GM19468 (cell line): ENCODE measurements around the gene PSMF1.
"Not testable (repeated sequence)": the region's sequence is repeated elsewhere in the genome, so short reads cannot be mapped to it uniquely, and the experiment has no call there.

Experiments
- ATAC-seq: cut with Tn5 transposase; IDR thresholded peaks from one replicate; pipeline ENCODE4 v1.9.1; 2021; ENCODE audit warnings: mild to moderate bottlenecking, moderate library complexity, moderate number of reproducible peaks; ENCODE audit not compliant: unreplicated experiment; ENCODE audit errors: extremely low read depth

The PSMF1 gene

DNA sequence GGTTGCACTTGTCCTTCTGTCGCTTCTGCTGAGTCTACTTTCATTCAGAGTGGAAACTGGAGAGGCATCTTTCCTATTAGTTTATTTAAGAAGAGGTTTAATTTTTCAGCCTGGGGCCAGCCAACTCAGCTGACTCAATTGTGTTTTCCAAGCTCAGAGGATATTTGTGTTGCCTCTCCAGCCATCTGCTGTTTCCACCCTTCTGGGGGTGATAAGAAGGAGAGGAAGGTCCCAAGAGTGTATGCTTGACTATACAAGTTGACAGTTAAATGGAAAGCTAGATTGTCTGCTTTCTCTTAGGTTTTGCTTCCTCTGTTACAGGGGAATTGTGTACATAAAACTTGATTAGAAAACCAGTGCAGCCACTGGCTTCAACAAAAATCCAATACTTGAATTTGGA, 3.0 kb downstream of the PSMF1 start:
- ATAC-seq = no peak

DNA sequence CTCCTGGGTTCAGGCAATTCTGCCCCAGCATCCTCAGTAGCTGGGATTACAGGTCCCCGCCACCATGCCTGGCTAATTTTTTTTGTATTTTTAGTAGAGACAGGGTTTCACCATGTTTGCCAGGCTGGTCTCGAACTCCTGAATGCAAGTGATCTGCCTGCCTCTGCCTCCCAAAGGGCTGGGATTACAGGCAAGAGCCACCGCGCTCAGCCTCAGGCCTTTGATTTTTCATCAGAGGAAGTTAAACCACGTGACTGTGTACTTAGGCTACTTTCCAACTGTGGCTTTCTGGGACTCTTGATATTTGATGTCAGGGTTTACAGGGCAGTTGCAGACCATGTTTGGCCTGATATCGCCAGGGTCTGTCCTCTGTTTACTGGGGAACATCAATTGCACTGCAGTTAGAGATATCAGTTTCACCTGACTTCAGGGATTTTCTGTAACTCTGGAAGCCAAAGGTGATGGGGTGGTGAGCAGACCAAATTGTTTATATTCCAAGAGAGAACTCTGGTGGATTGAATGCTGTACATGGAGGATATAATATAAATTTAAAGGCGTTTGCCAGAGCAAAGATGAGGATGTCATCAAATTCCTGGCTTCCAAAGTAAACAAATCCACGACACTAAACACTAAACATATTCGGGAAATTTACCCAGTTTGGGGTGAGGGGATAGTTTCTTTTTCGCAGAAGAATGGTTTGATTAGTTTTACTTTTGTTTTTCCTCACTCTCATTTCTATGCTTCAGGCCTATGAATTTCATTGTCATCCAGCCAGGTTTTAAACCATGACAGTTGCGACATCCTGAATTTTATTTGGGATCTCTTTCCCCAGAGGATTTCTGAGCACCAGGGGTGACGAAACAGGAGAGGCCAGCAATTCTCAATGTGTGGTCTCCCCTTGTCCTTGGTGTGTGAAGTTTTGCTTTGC, 4.2 kb downstream of the PSMF1 start:
- no peak for ATAC-seq

DNA sequence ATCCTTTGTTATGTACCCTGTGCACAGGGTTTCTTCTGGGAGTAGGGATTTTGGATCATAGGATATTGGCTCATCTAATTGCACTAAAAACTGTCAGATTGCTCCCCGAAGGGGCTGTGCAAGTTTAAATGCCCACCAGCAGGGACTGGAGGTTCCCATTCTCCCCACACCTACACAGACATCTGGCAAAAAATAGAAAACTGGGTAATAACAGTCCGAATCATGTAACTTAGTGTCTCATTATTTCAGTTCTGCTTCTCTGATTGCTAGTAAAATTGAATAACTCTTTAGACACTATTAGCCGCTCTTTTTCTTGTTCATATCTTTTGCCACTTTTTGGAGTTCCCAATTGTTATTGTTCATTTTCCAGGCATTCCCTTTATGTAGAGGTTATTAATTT, 5.3 kb downstream of the PSMF1 start:
- ATAC-seq = no peak

DNA sequence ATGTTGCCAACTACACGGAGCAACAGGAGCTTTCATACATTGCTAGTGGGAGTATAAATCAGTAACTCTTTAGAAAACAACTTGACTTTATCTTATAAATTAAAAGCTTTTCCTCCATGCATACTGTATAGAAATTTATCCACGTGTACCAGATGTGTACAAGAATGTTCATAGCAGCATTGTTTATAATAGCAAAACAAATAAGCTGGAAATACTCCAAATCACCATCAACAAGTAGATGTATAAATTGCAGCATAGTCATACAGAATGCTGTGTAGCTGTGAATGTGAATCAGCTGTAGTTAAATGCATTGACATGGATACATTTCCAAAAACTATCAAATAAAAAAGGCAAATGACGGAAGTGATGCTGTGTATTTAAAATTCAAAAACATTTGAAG, 6.0 kb downstream of the PSMF1 start:
- ATAC-seq = no peak

DNA sequence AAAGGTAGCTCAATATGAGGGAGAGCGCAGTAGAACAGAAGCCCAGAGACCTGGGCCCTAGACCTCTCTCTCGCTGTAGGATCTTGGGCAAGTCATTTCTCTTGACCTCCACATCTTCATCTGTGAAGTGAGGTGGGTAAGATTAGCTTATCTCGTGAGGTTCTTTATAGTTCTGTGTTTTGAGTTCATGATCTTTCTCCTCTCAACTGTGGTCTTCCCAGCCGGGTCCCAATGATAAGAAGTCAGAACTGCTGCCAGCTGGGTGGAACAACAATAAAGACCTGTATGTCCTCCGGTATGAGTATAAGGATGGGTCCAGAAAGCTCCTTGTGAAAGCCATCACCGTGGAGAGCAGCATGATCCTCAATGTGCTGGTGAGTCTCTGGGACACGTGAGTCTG, 6.9 kb downstream of the PSMF1 start:
- no peak for ATAC-seq

DNA sequence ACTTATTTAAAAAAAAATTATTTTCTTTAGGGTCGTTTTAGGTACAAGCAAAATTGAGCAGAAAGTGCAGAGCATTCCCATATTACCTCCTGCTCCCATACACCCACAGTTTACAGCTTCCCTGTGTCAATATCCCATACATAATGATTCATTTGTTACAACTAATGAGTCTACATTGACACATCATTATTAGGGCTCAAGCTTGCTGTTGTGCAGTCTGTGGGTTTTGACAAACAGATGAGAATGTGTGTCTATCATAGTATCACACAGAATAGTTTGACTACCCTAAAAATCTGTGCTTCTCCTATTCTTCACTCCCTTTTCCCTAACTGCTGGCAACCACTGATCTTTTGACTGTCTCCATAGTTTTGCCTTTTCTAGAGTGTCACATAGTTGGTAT, 9.4 kb downstream of the PSMF1 start:
- no peak for ATAC-seq

DNA sequence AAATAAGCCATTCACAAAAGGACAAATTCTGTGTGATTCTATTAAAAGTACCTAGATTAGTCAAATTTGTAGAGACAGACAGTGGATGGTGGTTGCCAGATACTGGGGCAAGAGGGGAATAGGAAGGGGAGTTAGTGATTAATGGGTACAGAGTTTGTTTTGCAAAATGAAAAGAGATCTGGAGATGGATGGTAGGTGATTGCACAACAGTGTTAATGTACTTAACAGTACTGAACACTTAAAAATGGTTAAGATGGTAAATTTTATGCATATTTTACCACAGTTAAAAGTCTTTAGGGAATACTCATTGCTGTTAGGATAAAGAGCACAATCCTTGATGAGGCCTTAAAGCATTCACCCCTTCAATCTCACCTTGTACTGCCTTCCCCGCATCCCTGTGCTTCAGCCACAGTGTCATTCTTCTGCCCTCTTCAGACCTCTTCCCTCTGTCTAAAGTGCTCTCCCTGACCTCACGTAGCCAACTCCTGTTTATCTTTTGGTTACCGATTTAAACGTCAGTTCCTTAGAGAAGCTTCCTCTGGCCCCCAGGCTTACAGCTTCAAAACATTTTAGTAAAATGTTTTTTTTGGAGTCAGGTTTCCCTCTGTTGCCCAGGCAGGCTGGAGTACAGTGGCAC, 11.8 kb downstream of the PSMF1 start:
- ATAC-seq = no peak

DNA sequence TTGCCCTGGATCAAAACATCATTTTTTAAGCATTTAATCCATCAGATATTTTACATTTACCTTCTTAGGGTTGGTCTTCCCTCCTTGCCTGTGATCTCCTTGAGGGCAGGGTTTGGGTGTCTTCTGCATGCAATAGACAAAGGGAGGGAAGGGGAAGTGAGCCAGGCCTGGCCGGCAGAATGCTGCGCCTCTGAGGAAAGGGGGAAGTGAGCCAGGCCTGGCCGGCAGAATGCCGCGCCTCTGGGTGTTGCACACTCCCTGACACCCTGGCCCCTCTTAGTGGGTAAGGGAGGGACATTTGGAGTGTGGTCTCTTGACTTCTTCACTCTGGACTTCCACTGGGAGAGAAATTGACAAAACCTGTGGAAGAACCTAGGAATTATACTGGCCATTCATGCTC, 12.4 kb downstream of the PSMF1 start:
- ATAC-seq = no peak

DNA sequence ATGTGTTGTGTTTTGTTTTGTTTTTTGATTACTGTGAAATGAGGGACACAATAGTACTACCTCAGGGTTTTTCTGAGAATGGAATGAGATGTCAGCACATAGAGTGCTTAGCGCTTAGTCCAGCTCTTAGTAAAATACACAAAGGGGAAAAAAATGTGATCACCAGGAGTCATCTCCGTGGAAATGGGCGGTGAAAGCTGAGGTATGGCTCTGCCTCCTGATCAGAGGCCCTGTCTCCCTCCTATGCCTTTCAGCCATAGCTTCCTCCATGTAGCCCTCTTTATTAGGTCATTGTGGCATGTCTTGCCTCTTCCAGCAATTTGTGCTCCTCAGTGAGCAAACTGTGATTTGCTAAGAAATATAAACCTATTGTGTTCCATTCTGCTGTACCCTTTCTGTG, 13.0 kb downstream of the PSMF1 start:
- no peak for ATAC-seq

DNA sequence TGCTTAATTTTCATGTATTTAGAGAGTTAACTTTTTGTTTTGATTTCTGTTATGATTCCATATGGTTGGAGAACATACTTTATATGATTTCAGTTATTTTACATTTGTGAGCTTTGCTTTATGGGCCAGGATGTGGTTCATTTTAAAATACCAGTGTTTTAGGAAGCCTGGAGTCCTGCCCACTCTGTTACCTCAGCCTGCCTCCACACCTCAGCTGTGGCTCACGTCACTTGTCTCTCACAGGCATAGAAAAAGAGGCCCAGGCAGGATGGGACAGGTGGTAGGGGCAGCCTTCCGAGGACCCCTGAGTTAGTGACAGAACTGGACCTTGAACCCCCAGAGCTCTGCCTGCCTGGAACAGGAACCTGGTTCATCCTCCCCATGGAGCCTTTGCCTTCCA, 16.0 kb downstream of the PSMF1 start:
- ATAC-seq = no peak

DNA sequence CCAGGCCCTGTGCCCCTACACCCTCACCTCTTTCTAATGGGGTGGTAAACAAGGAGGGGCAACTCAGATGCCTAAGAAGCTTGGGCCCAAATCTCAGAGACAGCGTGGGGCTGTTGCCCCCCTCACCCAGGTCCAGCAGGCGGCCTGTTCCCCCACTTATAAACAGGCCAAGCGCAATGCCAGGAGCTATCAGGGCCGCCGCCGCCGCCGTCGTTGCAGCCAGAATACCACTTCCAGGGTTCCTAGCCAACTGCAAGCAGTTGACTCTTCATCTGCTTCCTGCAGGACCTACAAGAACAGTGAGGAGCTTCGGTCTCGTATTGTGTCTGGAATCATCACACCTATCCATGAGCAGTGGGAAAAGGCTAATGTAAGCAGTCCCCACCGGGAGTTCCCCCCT, 16.4 kb downstream of the PSMF1 start:
- ATAC-seq = no peak

DNA sequence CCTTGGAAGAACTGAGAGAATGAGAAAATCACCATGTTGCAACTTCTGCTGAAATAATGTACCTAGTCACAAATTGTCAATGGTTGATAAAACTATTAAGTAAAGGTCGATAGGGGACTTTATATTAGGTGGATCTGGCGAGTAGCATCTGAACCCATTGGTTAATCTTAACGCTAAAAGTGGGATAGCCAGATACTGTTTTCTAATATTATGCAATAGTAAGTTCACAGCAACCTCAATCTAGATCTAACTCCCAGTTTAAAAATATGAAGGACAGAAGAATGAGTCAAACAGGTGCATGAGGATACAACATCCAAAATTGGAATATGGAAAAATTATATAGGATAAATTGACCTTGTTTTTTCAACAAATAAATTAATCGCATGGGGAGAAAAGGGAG, 18.8 kb downstream of the PSMF1 start:
- no peak for ATAC-seq

DNA sequence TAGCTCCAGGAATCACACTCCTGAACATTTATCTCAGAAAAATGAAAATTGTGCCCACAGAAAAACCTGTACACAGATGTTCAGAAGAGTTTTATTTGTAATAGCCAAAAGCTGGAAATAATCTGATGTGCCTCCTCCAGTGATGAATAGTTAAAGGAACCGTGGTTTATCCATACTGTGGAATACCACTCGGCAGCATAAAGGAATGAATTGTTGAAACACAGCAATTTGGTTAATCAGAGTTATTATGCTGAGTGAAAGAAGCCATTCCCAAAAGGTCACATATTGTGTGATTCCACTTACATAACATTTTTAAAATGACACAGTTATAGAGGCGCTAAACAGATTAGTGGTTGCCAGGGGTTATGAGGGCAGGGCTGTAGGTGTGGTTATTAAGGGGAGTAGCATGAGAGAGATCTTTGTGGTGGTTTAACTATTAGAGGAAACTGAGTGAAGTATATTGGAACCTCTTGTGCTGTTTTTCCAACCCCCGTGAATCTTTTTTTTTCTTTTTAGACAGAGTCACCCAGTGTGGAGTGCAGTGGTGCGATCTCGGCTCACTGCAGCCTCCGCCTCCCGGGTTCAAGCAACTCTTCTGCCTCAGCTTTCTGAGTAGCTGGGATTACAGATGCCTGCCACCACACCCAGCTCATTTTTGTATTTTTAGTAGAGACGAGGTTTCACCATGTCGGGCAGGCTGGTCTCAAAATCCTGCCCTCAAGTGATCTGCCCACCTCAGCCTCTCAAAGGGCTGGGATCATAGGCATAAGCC, 26.2 kb downstream of the PSMF1 start:
- ATAC-seq = no peak

DNA sequence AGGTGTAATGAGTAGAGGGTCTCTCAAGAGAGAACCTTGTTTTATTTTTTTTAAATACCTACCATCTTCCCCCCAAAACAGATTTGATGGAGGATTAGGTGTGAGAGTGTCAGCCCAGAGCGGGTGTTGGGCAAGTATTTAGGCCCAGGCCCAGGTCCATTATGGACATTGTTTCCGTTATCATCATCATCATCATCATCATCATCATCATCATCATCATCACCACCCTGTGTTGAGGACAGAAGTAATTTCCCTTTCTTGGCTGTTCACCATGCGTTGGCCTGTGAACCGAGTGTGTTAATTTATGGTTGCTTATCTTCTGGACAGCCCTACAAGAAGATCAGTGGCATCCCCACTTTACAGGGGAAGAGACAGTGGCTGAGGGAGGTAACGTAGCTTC, 28.6 kb downstream of the PSMF1 start:
- ATAC-seq = no peak

DNA sequence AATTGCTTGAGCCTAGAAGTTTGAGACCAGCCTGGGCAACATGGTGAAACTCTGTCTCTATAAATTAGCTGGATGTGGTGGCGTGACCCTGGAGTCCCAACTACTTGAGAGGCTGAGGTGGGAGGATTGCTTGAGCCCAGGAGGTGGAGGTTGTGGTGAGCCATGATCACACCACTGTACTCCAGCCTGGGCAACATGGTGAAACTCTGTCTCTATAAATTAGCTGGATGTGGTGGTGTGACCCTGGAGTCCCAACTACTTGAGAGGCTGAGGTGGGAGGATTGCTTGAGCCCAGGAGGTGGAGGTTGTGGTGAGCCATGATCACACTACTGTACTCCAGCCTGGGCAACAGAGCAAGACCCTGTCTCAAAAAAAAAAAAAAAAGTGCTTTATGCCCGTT, 31.4 kb downstream of the PSMF1 start:
- not testable (repeated sequence) for ATAC-seq

DNA sequence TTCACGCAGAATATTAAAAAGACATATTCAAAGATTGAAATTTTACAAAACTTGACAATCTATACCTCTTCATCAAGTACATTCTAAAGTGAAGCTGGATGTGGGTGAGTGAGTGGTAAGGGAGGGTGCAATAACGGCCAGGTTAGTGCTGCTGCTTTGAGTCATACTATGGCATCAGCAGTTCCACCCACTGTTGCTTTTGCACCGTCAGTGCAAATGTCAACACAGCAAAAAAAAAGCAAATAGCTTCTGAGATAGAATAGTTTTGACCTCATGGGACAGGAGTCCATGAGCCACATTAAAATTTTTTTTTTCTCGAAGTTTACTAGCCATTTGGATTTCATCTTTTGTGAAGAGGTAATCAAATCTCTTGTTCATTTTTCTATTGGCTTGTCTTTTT, 31.8 kb downstream of the PSMF1 start:
- no peak for ATAC-seq

DNA sequence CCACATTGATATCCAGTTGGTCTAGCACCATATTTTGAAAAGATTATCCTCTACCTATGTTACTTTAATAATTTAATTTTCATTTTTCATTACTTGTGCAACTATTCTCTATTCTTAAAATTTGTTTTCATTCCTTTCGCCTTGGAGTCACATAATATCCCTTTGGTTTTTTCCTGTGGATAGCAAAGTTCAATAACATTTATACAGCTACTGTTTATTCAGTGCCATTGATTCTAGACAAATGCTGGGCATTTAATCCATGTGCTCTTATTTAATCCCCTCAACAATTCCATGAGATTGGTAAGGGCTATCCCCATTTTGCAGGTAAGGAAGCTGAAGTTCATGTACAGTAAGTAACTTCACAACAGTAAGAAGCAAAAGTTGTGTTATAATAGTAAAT, 32.6 kb downstream of the PSMF1 start:
- no peak for ATAC-seq

DNA sequence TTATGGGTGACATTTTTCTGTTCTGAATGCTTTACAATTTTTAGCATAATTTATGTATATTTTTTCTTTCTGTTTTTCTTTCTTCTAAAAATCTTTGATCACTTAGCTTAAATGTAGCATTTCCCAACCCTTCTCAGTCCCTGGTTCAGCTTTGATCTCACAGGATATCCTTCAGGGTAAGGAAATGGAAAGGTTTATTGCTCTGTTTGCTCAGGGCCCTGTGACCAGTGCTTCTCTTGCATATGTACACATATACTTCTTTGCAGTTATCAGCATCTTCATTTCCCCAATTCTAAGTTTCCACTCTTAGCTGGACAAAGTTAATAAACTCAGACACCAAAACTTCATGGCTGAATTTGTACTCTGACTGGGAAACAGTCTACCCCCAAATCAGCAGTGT, 35.8 kb downstream of the PSMF1 start:
- ATAC-seq = no peak

DNA sequence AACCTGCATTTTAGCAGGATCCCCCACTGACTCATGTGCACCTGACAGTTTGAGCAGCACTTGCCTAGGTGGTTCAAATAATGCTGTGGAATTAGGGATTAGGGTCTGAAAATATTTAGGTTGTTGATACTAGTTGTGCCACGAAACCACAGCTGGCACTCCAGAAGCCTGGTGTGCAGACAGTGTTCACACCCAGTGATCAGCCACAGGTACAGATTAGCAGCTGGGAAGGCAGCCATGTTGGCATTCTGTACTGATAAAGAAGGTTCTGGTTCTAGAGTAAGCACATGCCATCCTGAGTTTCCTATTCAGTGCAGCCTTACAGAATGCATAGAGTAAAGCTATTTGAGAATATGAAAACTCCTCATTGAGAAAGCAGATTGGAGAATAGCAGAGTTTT, 36.3 kb downstream of the PSMF1 start:
- ATAC-seq = no peak

DNA sequence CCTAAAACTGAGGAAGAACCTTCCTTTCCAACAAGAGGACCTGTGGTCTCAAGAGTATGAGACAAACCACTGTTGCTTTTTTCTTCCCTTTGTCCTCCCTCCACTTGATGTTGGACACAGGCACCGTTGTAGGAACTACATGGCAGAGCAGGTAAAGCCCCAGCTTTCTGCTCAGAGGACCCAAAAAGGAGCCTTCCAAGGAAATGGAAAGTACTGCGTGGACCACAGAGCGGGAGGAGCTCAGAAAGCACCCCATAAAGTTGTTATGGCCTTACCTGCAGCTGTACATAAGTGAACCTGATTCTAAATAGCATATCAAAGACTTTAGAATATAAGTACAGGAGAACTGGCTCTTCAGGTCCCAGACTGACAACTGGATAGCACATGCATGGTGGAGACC, 36.9 kb downstream of the PSMF1 start:
- no peak for ATAC-seq

DNA sequence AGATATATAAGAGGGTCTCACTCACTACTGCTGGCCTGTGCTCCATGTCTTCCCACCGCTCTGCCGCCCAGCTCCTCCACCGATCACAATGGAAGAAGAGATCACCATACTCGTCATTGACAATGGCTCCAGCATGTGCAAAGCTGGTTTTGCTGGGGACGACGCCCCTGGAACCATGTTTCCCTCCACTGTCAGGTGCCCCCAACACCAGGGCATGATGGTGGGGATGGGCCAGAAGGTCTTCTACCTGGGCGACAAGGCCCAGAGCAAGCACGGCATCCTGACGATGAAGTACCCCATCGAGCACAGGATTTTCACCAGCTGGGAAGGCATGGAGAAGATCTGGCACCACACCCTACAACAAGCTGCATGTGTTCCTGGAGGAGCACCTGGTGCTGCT, 42.1 kb downstream of the PSMF1 start:
- no peak for ATAC-seq
